SK-N-SH treated with all-trans-retinoic acid at 6 μM for 48 hours (cell line): Measurements from ENCODE around the gene BEND7.

Experiments
- ARNTL ChIP-seq: fragments of 450-650 bp; formaldehyde crosslinking; IDR thresholded peaks from 2 replicates; pipeline ENCODE4 v1.5.0; 2020; ENCODE audit warnings: low read depth, mild to moderate bottlenecking, moderate library complexity, borderline replicate concordance
- BACH2 ChIP-seq: fragments of 250-450 bp; sonication (Bioruptor Pico); IDR thresholded peaks from 2 replicates; pipeline ENCODE4 v1.9.0; 2021; ENCODE audit warnings: mild to moderate bottlenecking, borderline replicate concordance
- ISL1 ChIP-seq: fragments of 250-450 bp; sonication (Bioruptor Pico); IDR thresholded peaks from 2 replicates; pipeline ENCODE4 v2.1.2; 2022; ENCODE audit warnings: mild to moderate bottlenecking, moderate library complexity
- POU6F1 ChIP-seq: fragments of 250-450 bp; sonication (Bioruptor Pico); IDR thresholded peaks from 2 replicates; pipeline ENCODE4 v1.8.0; 2021; ENCODE audit warnings: low read depth, mild to moderate bottlenecking, moderate library complexity, borderline replicate concordance
- PPARA ChIP-seq: fragments of 250-450 bp; sonication (Bioruptor Pico); IDR thresholded peaks from 2 replicates; pipeline ENCODE4 v1.5.0; 2020; ENCODE audit warnings: mild to moderate bottlenecking, borderline replicate concordance
- RARB ChIP-seq: fragments of 250-450 bp; sonication (Bioruptor Pico); IDR thresholded peaks from 2 replicates; pipeline ENCODE4 v1.8.0; 2021; ENCODE audit warnings: mild to moderate bottlenecking, moderate library complexity
- TCF4 ChIP-seq: fragments of 250-450 bp; sonication (Bioruptor Pico); IDR thresholded peaks from 2 replicates; pipeline ENCODE4 v1.8.0; 2021; ENCODE audit warnings: mild to moderate bottlenecking, moderate library complexity, borderline replicate concordance
- TOX ChIP-seq: fragments of 250-450 bp; sonication (Bioruptor Pico); IDR thresholded peaks from 2 replicates; pipeline ENCODE4 v1.8.0; 2021; ENCODE audit warnings: mild to moderate bottlenecking, moderate library complexity, borderline replicate concordance
- ZFP30 ChIP-seq: fragments of 450-650 bp; formaldehyde crosslinking; IDR thresholded peaks from 2 replicates; pipeline ENCODE4 v1.5.0; 2022; ENCODE audit warnings: mild to moderate bottlenecking, moderate library complexity
- ZNF70 ChIP-seq: fragments of 450-650 bp; formaldehyde crosslinking; IDR thresholded peaks from 2 replicates; pipeline ENCODE4 v1.5.0; 2020; ENCODE audit warnings: mild to moderate bottlenecking, moderate library complexity
- TF ChIP-seq, protein P1 (sequence below): fragments of 250-450 bp; sonication (Bioruptor Pico); IDR thresholded peaks from 2 replicates; pipeline ENCODE4 v1.8.0; 2020; ENCODE audit warnings: mild to moderate bottlenecking, moderate library complexity, borderline replicate concordance

DNA sequence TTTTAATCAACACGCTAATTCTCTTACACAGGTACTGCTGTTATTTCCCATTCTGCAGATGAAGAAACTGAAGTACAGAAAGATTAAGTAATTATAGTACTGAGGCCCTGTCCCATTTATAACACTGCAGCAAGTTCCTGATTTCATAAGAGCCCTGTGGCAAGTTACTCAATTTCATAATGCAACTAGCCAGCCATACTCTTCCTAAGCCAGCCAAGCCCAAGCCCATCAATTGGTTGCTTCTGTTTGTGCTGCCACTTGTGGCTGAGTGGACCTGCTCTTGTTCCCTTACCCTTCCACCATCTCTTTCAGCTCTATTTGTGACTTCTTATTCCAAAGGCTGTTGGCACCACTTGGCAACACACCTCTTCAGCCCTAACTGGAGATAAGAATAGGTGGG lies 38.2 kb upstream of the BEND7 start:
- TF ChIP-seq ISL1 (no peak), ZFP30 (CRISPR knock-in tag) (no peak), POU6F1 (CRISPR knock-in tag) (no peak), ZNF70 (CRISPR knock-in tag) (no peak), TCF4 (no peak), BACH2 (CRISPR knock-in tag) (no peak), ARNTL (CRISPR knock-in tag) (no peak), PPARA (CRISPR knock-in tag) (no peak), RARB (CRISPR knock-in tag) (no peak), TOX (CRISPR knock-in tag) (no peak)
- TF ChIP-seq, protein P1, sequence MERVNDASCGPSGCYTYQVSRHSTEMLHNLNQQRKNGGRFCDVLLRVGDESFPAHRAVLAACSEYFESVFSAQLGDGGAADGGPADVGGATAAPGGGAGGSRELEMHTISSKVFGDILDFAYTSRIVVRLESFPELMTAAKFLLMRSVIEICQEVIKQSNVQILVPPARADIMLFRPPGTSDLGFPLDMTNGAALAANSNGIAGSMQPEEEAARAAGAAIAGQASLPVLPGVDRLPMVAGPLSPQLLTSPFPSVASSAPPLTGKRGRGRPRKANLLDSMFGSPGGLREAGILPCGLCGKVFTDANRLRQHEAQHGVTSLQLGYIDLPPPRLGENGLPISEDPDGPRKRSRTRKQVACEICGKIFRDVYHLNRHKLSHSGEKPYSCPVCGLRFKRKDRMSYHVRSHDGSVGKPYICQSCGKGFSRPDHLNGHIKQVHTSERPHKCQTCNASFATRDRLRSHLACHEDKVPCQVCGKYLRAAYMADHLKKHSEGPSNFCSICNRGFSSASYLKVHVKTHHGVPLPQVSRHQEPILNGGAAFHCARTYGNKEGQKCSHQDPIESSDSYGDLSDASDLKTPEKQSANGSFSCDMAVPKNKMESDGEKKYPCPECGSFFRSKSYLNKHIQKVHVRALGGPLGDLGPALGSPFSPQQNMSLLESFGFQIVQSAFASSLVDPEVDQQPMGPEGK (CRISPR knock-in tag), result no peak
